ENCODE data around the gene B9D1. TPM values are rescaled to one million over a fixed set of nuclear protein-coding genes. Genes with fewer than 3 reads are reported as not detected.

Gene B9D1
- total and polyA plus RNA-seq, 4 donors: 23.5 to 47.9 (median 26.0) TPM

DNA sequence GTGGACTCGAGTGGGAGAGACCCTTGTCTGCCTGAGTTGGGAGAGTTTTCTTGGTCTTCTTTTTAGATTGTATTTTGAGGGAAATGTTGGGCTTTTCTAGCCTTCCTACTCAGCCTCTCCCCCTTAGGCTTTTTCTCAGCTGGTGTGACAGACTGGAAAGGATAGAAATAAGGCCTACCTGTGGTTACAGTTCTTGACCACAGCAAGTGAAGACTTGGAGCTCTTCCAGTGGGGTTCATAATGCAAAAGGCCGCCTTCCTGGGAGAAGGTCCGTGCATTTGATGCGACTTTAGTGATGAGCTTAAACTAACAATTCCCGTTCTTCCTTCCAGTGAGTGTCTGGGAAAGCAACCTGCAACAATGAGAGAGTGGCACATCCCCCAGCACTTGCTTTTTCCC is 56.8 kb downstream of the B9D1 start:
- Histone ChIP-seq H3K9ac (ENCODE audit: insufficient read depth in 1 of 2, low read length in 2 of 2) (no peak overlapping the region), H3K36me3 (ENCODE audit: control insufficient read depth in 4 of 4, insufficient read depth in 4 of 4, low read length in 4 of 4) (peaks cover 0 to 11% (median 8%) of the 10 kb centered on the region in 4 donors), H3K4me1 (ENCODE audit: control insufficient read depth in 5 of 5, insufficient read depth in 5 of 5, low read length in 5 of 5) (peaks cover 4 to 41% (median 7%) of the 10 kb centered on the region in 5 donors), H3K4me3 (no peak overlapping the region), H3K27me3 (ENCODE audit: control insufficient read depth in 3 of 3, insufficient read depth in 3 of 3, low read length in 2 of 3) (no peaks in the 10 kb centered on the region), H3K9me3 (ENCODE audit: control insufficient read depth in 4 of 4, insufficient read depth in 3 of 4, low read length in 3 of 4) (no peaks in the 10 kb centered on the region), H3K27ac (ENCODE audit: low read depth in 1 of 2, low read length in 1 of 2) (peak overlapping the region in 1 of 2 donors; percentile 20)
- WGBS, 2 donors: 80 to 90% methylated on average over 5 of the region's 5 CpGs
- TF ChIP-seq, protein P1, sequence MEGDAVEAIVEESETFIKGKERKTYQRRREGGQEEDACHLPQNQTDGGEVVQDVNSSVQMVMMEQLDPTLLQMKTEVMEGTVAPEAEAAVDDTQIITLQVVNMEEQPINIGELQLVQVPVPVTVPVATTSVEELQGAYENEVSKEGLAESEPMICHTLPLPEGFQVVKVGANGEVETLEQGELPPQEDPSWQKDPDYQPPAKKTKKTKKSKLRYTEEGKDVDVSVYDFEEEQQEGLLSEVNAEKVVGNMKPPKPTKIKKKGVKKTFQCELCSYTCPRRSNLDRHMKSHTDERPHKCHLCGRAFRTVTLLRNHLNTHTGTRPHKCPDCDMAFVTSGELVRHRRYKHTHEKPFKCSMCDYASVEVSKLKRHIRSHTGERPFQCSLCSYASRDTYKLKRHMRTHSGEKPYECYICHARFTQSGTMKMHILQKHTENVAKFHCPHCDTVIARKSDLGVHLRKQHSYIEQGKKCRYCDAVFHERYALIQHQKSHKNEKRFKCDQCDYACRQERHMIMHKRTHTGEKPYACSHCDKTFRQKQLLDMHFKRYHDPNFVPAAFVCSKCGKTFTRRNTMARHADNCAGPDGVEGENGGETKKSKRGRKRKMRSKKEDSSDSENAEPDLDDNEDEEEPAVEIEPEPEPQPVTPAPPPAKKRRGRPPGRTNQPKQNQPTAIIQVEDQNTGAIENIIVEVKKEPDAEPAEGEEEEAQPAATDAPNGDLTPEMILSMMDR (IDR thresholded peaks at IDR 0.05; ENCODE audit: control extremely low read depth, extremely low read depth): no peak
- ATAC-seq (ENCODE audit: insufficient read depth, low FRiP score) (no peak), DNase-seq (no peak)

DNA sequence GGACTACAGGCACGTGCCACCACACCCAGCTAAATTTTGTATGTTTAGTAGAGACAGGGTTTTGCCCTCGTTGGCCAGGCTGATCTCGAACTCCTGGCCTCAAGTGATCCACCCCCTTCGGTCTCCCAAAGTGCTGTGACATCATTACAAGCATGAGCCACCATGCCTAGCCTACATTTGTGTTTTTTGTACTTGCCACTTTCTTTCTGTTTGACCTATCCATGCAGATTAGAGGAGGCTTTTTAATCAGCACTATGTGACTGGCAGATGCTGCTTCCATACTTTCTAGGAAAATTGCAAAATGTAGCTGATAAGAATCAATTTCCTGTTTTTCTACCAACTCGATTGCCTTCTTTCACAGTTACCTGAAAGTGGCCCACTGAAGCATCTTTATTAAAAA is 57.3 kb downstream of the B9D1 start:
- Histone ChIP-seq H3K27me3 (ENCODE audit: control insufficient read depth in 3 of 3, insufficient read depth in 3 of 3, low read length in 2 of 3) (no peaks in the 10 kb centered on the region), H3K4me3 (no peak overlapping the region), H3K9ac (ENCODE audit: insufficient read depth in 1 of 2, low read length in 2 of 2) (no peak overlapping the region), H3K9me3 (ENCODE audit: control insufficient read depth in 4 of 4, insufficient read depth in 3 of 4, low read length in 3 of 4) (no peaks in the 10 kb centered on the region), H3K27ac (ENCODE audit: low read depth in 1 of 2, low read length in 1 of 2) (no peak overlapping the region), H3K4me1 (ENCODE audit: control insufficient read depth in 5 of 5, insufficient read depth in 5 of 5, low read length in 5 of 5) (peaks cover 4 to 43% (median 7%) of the 10 kb centered on the region in 5 donors), H3K36me3 (ENCODE audit: control insufficient read depth in 4 of 4, insufficient read depth in 4 of 4, low read length in 4 of 4) (peaks cover 0 to 11% (median 8%) of the 10 kb centered on the region in 4 donors)
- TF ChIP-seq, protein P1 (IDR thresholded peaks at IDR 0.05; ENCODE audit: control extremely low read depth, extremely low read depth): no peak
- 68 to 72% methylated on average over 5 of the region's 5 CpGs for WGBS, 2 donors
- ATAC-seq (ENCODE audit: insufficient read depth, low FRiP score) (no peak), DNase-seq (no peak)

DNA sequence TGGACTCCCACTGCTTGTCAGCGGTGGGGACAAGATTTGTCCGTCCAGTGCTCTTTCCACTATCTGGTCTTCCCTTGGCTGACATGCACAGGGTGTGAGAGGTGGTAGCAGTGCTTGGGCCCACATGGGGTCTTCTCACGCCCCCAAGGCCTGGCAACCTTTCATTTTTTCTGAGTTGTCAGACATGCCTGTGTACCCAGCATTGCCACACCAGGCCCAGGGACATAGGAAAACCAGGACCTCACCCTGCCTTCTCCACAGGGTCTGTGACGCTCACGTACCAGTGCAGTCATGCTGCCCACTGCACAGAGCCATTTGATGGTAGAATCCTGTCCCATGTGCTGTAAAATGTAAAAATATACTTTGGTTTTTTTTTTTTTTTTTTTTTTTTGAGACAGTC is 57.8 kb downstream of the B9D1 start:
- TF ChIP-seq, protein P1 (IDR thresholded peaks at IDR 0.05; ENCODE audit: control extremely low read depth, extremely low read depth): no peak
- peaks cover 4 to 43% (median 7%) of the 10 kb centered on the region in 5 donors for H3K4me1 ChIP-seq (ENCODE audit: control insufficient read depth in 5 of 5, insufficient read depth in 5 of 5, low read length in 5 of 5)
- DNase-seq: no peak
- no peak for ATAC-seq (ENCODE audit: insufficient read depth, low FRiP score)
- H3K27me3 ChIP-seq (ENCODE audit: control insufficient read depth in 3 of 3, insufficient read depth in 3 of 3, low read length in 2 of 3): no peaks in the 10 kb centered on the region
- no peaks in the 10 kb centered on the region for H3K9me3 ChIP-seq (ENCODE audit: control insufficient read depth in 4 of 4, insufficient read depth in 3 of 4, low read length in 3 of 4)
- peaks cover 0 to 7% (median 3%) of the 10 kb centered on the region in 4 donors for H3K36me3 ChIP-seq (ENCODE audit: control insufficient read depth in 4 of 4, insufficient read depth in 4 of 4, low read length in 4 of 4)
- H3K4me3 ChIP-seq: no peak overlapping the region
- H3K9ac ChIP-seq (ENCODE audit: insufficient read depth in 1 of 2, low read length in 2 of 2): no peak overlapping the region
- peak overlapping the region; percentile 46 to 50 for H3K27ac ChIP-seq (ENCODE audit: low read depth in 1 of 2, low read length in 1 of 2)
- WGBS, 2 donors: 93 to 96% methylated on average over 5 of the region's 5 CpGs

DNA sequence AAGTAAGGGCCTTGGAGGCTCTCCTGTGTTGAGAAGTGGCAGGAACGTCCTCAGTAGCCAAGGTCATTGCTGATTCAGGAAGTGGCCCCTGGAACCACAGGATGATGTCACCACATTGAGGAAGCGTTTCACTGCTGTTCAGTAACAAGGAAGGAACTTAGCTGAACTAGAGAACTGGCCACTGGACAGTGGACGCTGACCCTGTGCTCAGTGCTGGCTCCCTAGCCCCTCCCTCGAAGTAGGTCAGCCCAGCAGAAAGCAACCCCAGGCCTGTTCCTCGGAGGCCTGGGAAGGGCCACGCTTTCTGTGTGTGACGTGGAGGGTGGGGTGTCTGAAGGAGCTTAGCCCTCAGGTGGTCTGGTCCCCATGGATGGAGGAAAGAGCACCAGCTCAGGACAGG is 58.3 kb downstream of the B9D1 start:
- Histone ChIP-seq H3K27me3 (ENCODE audit: control insufficient read depth in 3 of 3, insufficient read depth in 3 of 3, low read length in 2 of 3) (no peaks in the 10 kb centered on the region), H3K36me3 (ENCODE audit: control insufficient read depth in 4 of 4, insufficient read depth in 4 of 4, low read length in 4 of 4) (peaks cover 0 to 7% (median 3%) of the 10 kb centered on the region in 4 donors), H3K27ac (ENCODE audit: low read depth in 1 of 2, low read length in 1 of 2) (peak overlapping the region; percentile 46 to 50), H3K4me3 (no peak overlapping the region), H3K9me3 (ENCODE audit: control insufficient read depth in 4 of 4, insufficient read depth in 3 of 4, low read length in 3 of 4) (no peaks in the 10 kb centered on the region), H3K4me1 (ENCODE audit: control insufficient read depth in 5 of 5, insufficient read depth in 5 of 5, low read length in 5 of 5) (peaks cover 4 to 45% (median 7%) of the 10 kb centered on the region in 5 donors), H3K9ac (ENCODE audit: insufficient read depth in 1 of 2, low read length in 2 of 2) (no peak overlapping the region)
- TF ChIP-seq, protein P1 (IDR thresholded peaks at IDR 0.05; ENCODE audit: control extremely low read depth, extremely low read depth): no peak
- DNase-seq: peak in 1 of 3 donors; percentile 60
- ATAC-seq (ENCODE audit: insufficient read depth, low FRiP score): peak; percentile 47
- WGBS, 2 donors: 41 to 48% methylated on average over 7 of the region's 7 CpGs
